HEK293 (cell line): ENCODE results near the gene PLA2G4B.

Experiments
- CTCF ChIA-PET: fragments of 350-600 bp; formaldehyde crosslinking; extraction: SDS; loops from one replicate; lab custom pipeline; 2021; ENCODE audit warnings: antibody characterized with exemption; lab: Yijun Ruan, JAX
- POLR2A ChIA-PET: fragments of 300-600 bp; formaldehyde crosslinking; extraction: SDS; loops from one replicate; lab custom pipeline; 2020; ENCODE audit warnings: antibody characterized with exemption, inconsistent platforms; lab: Yijun Ruan, JAX
- H3K27ac ChIP-seq: fragments of 200-500 bp; sonication (Bioruptor generic); 2 replicates; pipeline ENCODE4 v1.5.1; 2014; ENCODE audit warnings: low read depth, low read length, control low read depth, inconsistent platforms; ENCODE audit errors: extremely low read depth
- H3K36me3 ChIP-seq, 2 experiments: fragments of 200-500 bp in 1 of 2; sonication (Bioruptor generic) in 1 of 2; 1 replicate in 1 of 2; 2 replicates in 1 of 2; pipeline ENCODE4 v1.5.1; 2014 to 2017; ENCODE audit warnings: inconsistent platforms in 2 of 2, low read length in 2 of 2; ENCODE audit not compliant: control insufficient read depth in 2 of 2, insufficient read depth in 1 of 2
- H3K4me1 ChIP-seq: fragments of 200-500 bp; sonication (Bioruptor generic); 2 replicates; pipeline ENCODE4 v1.5.1; 2014; ENCODE audit warnings: mild to moderate bottlenecking, low read length, inconsistent platforms; ENCODE audit not compliant: control insufficient read depth, insufficient read depth
- H3K4me3 ChIP-seq: 2 replicates; pipeline ENCODE4 v1.5.1; 2011; ENCODE audit warnings: low read depth, mild to moderate bottlenecking, control low read depth, low read length, moderate library complexity
- H3K9me3 ChIP-seq: fragments of 200-500 bp; sonication (Bioruptor generic); 2 replicates; pipeline ENCODE4 v1.5.1; 2014; ENCODE audit warnings: low read depth, low read length, inconsistent platforms; ENCODE audit not compliant: control insufficient read depth, insufficient read depth
- HOXD13 ChIP-seq: sonication (generic); formaldehyde crosslinking; IDR thresholded peaks from 2 replicates; pipeline ENCODE4 v1.8.0; 2022; ENCODE audit warnings: missing genetic modification reagents, borderline replicate concordance
- KLF16 ChIP-seq: fragments of 450-650 bp; formaldehyde crosslinking; IDR thresholded peaks from 2 replicates; pipeline ENCODE4 v1.5.1; 2017; ENCODE audit warnings: missing biosample characterization, missing genetic modification characterization
- MEIS1 ChIP-seq: sonication (generic); formaldehyde crosslinking; IDR thresholded peaks from 2 replicates; pipeline ENCODE4 v1.8.1; 2022; ENCODE audit warnings: missing genetic modification reagents, mild to moderate bottlenecking, borderline replicate concordance
- MYNN ChIP-seq: fragments of 450-650 bp; formaldehyde crosslinking; IDR thresholded peaks from 2 replicates; pipeline ENCODE4 v1.5.1; 2016; ENCODE audit warnings: missing biosample characterization, missing genetic modification characterization, borderline replicate concordance
- OSR2 ChIP-seq: fragments of 450-650 bp; formaldehyde crosslinking; IDR thresholded peaks from 2 replicates; pipeline ENCODE4 v1.5.1; 2016; ENCODE audit warnings: missing biosample characterization, missing genetic modification characterization
- ZFP3 ChIP-seq: fragments of 450-650 bp; formaldehyde crosslinking; IDR thresholded peaks from 2 replicates; pipeline ENCODE4 v1.5.1; 2016; ENCODE audit warnings: low read depth, missing biosample characterization, missing genetic modification characterization
- ZFP37 ChIP-seq: fragments of 450-650 bp; formaldehyde crosslinking; IDR thresholded peaks from 2 replicates; pipeline ENCODE4 v1.5.1; 2016; ENCODE audit warnings: missing biosample characterization, missing genetic modification characterization
- ZNF10 ChIP-seq: fragments of 450-650 bp; formaldehyde crosslinking; IDR thresholded peaks from 2 replicates; pipeline ENCODE4 v1.5.1; 2017; ENCODE audit warnings: missing biosample characterization, missing genetic modification characterization
- ZNF23 ChIP-seq: fragments of 450-650 bp; formaldehyde crosslinking; IDR thresholded peaks from 2 replicates; pipeline ENCODE4 v1.5.1; 2016; ENCODE audit warnings: missing biosample characterization, missing genetic modification characterization, borderline replicate concordance
- ZNF354C ChIP-seq: fragments of 450-650 bp; formaldehyde crosslinking; IDR thresholded peaks from 2 replicates; pipeline ENCODE4 v1.5.1; 2016; ENCODE audit warnings: missing biosample characterization, missing genetic modification characterization, low read depth, borderline replicate concordance
- ZNF416 ChIP-seq: fragments of 450-650 bp; formaldehyde crosslinking; IDR thresholded peaks from 2 replicates; pipeline ENCODE4 v1.5.1; 2016; ENCODE audit warnings: missing biosample characterization, missing genetic modification characterization
- ZNF48 ChIP-seq: fragments of 450-650 bp; formaldehyde crosslinking; IDR thresholded peaks from 2 replicates; pipeline ENCODE4 v1.5.1; 2016; ENCODE audit warnings: missing biosample characterization, missing genetic modification characterization
- ZNF501 ChIP-seq: fragments of 450-650 bp; formaldehyde crosslinking; IDR thresholded peaks from 2 replicates; pipeline ENCODE4 v1.5.1; 2016; ENCODE audit warnings: missing biosample characterization, missing genetic modification characterization
- ZNF521 ChIP-seq: fragments of 450-650 bp; formaldehyde crosslinking; IDR thresholded peaks from 2 replicates; pipeline ENCODE4 v1.5.1; 2017; ENCODE audit warnings: missing biosample characterization, mild to moderate bottlenecking, missing genetic modification characterization
- ZNF621 ChIP-seq: fragments of 450-650 bp; formaldehyde crosslinking; IDR thresholded peaks from 2 replicates; pipeline ENCODE4 v1.5.1; 2017; ENCODE audit warnings: missing biosample characterization, missing genetic modification characterization
- ZNF670 ChIP-seq: fragments of 450-650 bp; formaldehyde crosslinking; IDR thresholded peaks from 2 replicates; pipeline ENCODE4 v1.5.1; 2016; ENCODE audit warnings: missing biosample characterization, missing genetic modification characterization, low read depth
- ZNF701 ChIP-seq: fragments of 450-650 bp; formaldehyde crosslinking; IDR thresholded peaks from 2 replicates; pipeline ENCODE4 v1.5.1; 2016; ENCODE audit warnings: missing biosample characterization, missing genetic modification characterization
- ZNF768 ChIP-seq: fragments of 450-650 bp; formaldehyde crosslinking; IDR thresholded peaks from 2 replicates; pipeline ENCODE4 v1.5.1; 2018; ENCODE audit warnings: missing biosample characterization, mild to moderate bottlenecking, missing genetic modification characterization
- ZNF776 ChIP-seq: fragments of 450-650 bp; formaldehyde crosslinking; IDR thresholded peaks from 2 replicates; pipeline ENCODE4 v1.5.0; 2017; ENCODE audit warnings: missing biosample characterization, missing genetic modification characterization, borderline replicate concordance
- ZNF785 ChIP-seq: fragments of 450-650 bp; formaldehyde crosslinking; IDR thresholded peaks from 2 replicates; pipeline ENCODE4 v1.5.1; 2016; ENCODE audit warnings: missing biosample characterization, missing genetic modification characterization
- ZSCAN30 ChIP-seq: fragments of 450-650 bp; IDR thresholded peaks from 2 replicates; pipeline ENCODE4 v1.5.1; 2018; ENCODE audit warnings: missing biosample characterization, mild to moderate bottlenecking, missing genetic modification characterization, moderate library complexity
- TF ChIP-seq, protein P1 (sequence below): fragments of 450-650 bp; formaldehyde crosslinking; IDR thresholded peaks from 2 replicates; pipeline ENCODE4 v1.5.1; 2017; ENCODE audit warnings: missing biosample characterization, mild to moderate bottlenecking, missing genetic modification characterization, moderate library complexity
- TF ChIP-seq, protein P2 (sequence below): fragments of 450-650 bp; formaldehyde crosslinking; IDR thresholded peaks from 2 replicates; pipeline ENCODE4 v1.5.1; 2017; ENCODE audit warnings: missing biosample characterization, missing genetic modification characterization
- TF ChIP-seq, protein P3 (sequence below): fragments of 450-650 bp; IDR thresholded peaks from 2 replicates; pipeline ENCODE4 v1.5.1; 2018; ENCODE audit warnings: missing biosample characterization, missing genetic modification characterization
- TF ChIP-seq, protein P4 (sequence below): fragments of 450-650 bp; formaldehyde crosslinking; IDR thresholded peaks from 2 replicates; pipeline ENCODE4 v1.5.1; 2017; ENCODE audit warnings: missing biosample characterization, missing genetic modification characterization
- TF ChIP-seq, protein P5 (sequence below): fragments of 450-650 bp; formaldehyde crosslinking; IDR thresholded peaks from 2 replicates; pipeline ENCODE4 v1.5.1; 2016; ENCODE audit warnings: missing biosample characterization, missing genetic modification characterization
- TF ChIP-seq, protein P6 (sequence below): fragments of 450-650 bp; formaldehyde crosslinking; IDR thresholded peaks from 2 replicates; pipeline ENCODE4 v1.5.1; 2017; ENCODE audit warnings: missing biosample characterization, missing genetic modification characterization
- TF ChIP-seq, protein P7 (sequence below): fragments of 450-650 bp; IDR thresholded peaks from 2 replicates; pipeline ENCODE4 v1.5.1; 2018; ENCODE audit warnings: missing biosample characterization, mild to moderate bottlenecking, missing genetic modification characterization

The PLA2G4B gene

DNA sequence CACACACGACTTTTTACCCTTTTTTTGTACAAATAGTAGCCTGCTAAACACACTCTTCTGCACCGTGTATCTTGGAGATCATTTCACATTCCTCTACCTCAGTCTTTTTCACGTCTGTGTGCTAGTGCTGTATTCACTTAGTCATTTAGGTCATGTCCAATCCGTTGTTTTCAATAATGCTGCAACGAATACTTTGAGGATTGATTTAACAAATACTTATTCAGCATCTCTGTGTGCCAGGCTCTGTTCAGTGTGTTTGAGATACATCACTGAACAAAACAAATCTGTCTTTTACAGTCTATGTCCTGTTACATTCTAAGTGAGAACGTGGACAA, 9.9 kb upstream of the PLA2G4B start (continued):
- TF ChIP-seq, protein P1, sequence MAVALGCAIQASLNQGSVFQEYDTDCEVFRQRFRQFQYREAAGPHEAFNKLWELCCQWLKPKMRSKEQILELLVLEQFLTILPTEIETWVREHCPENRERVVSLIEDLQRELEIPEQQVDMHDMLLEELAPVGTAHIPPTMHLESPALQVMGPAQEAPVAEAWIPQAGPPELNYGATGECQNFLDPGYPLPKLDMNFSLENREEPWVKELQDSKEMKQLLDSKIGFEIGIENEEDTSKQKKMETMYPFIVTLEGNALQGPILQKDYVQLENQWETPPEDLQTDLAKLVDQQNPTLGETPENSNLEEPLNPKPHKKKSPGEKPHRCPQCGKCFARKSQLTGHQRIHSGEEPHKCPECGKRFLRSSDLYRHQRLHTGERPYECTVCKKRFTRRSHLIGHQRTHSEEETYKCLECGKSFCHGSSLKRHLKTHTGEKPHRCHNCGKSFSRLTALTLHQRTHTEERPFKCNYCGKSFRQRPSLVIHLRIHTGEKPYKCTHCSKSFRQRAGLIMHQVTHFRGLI (tag by site-specific recombination) = no peak
- TF ChIP-seq ZNF701 (no peak), ZNF48 (tag by site-specific recombination) (no peak), ZNF621 (no peak), ZNF416 (tag by site-specific recombination) (no peak), ZNF10 (no peak), KLF16 (no peak), ZNF768 (tag by site-specific recombination) (no peak), ZNF354C (no peak), ZFP3 (tag by site-specific recombination) (no peak), ZNF785 (tag by site-specific recombination) (no peak), MEIS1 (CRISPR knock-in tag) (no peak)
- TF ChIP-seq, protein P2, sequence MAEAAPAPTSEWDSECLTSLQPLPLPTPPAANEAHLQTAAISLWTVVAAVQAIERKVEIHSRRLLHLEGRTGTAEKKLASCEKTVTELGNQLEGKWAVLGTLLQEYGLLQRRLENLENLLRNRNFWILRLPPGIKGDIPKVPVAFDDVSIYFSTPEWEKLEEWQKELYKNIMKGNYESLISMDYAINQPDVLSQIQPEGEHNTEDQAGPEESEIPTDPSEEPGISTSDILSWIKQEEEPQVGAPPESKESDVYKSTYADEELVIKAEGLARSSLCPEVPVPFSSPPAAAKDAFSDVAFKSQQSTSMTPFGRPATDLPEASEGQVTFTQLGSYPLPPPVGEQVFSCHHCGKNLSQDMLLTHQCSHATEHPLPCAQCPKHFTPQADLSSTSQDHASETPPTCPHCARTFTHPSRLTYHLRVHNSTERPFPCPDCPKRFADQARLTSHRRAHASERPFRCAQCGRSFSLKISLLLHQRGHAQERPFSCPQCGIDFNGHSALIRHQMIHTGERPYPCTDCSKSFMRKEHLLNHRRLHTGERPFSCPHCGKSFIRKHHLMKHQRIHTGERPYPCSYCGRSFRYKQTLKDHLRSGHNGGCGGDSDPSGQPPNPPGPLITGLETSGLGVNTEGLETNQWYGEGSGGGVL (tag by site-specific recombination) = no peak
- TF ChIP-seq, protein P3, sequence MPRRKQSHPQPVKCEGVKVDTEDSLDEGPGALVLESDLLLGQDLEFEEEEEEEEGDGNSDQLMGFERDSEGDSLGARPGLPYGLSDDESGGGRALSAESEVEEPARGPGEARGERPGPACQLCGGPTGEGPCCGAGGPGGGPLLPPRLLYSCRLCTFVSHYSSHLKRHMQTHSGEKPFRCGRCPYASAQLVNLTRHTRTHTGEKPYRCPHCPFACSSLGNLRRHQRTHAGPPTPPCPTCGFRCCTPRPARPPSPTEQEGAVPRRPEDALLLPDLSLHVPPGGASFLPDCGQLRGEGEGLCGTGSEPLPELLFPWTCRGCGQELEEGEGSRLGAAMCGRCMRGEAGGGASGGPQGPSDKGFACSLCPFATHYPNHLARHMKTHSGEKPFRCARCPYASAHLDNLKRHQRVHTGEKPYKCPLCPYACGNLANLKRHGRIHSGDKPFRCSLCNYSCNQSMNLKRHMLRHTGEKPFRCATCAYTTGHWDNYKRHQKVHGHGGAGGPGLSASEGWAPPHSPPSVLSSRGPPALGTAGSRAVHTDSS (tag by site-specific recombination) = no peak
- TF ChIP-seq, protein P4, sequence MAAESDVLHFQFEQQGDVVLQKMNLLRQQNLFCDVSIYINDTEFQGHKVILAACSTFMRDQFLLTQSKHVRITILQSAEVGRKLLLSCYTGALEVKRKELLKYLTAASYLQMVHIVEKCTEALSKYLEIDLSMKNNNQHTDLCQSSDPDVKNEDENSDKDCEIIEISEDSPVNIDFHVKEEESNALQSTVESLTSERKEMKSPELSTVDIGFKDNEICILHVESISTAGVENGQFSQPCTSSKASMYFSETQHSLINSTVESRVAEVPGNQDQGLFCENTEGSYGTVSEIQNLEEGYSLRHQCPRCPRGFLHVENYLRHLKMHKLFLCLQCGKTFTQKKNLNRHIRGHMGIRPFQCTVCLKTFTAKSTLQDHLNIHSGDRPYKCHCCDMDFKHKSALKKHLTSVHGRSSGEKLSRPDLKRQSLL (tag by site-specific recombination) = no peak

DNA sequence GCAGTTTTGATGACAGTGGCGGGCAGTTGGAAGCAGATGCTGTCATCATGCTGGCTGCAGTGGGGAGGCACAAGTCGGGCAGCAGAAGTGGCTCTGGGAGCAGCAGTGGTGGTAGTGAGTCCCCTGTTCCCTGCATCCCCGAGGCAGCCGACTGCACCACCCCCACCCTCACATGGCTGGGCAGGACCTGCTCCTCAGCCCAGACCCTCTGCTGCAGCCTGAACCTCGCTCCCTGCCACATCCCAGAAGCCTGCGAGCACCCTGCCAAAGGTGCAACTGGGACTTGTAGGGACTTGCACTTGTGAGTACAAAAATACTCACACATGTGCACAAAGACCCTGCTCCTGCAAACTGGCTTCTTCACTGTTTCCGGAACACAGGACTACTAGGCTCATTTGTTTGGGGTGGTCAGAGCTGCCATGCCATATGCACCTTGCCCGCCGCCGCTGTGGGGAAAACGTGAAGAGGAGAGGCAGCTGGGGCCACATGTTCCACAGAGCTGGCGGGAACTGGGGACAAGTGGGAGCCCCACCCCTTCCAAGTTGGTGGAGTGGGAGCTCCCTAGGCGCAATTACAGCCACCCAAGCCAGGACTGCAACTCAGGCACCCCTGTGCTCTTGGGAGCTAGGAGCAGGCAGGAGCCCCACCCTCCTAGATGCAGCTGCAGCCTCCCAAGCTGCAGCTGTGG, 8.5 kb upstream of the PLA2G4B start:
- Histone ChIP-seq H3K27ac (no peak overlapping the region), H3K4me3 (no peak overlapping the region), H3K36me3 (peaks cover 0 to 2% of the 10 kb centered on the region in 2 experiments; a peak in 1 of 3 replicates), H3K4me1 (no peaks in the 10 kb centered on the region), H3K9me3 (no peaks in the 10 kb centered on the region)
- CTCF ChIA-PET = no interaction called here
- POLR2A ChIA-PET = no interaction called here
- TF ChIP-seq ZNF10 (no peak), ZNF521 (tag by site-specific recombination) (no peak), MYNN (tag by site-specific recombination) (no peak), ZNF670 (tag by site-specific recombination) (no peak), ZFP37 (tag by site-specific recombination) (no peak), ZNF776 (tag by site-specific recombination) (no peak), ZSCAN30 (no peak), ZNF501 (tag by site-specific recombination) (no peak), ZNF23 (tag by site-specific recombination) (no peak), OSR2 (tag by site-specific recombination) (no peak), HOXD13 (CRISPR knock-in tag) (no peak)
- TF ChIP-seq, protein P5, sequence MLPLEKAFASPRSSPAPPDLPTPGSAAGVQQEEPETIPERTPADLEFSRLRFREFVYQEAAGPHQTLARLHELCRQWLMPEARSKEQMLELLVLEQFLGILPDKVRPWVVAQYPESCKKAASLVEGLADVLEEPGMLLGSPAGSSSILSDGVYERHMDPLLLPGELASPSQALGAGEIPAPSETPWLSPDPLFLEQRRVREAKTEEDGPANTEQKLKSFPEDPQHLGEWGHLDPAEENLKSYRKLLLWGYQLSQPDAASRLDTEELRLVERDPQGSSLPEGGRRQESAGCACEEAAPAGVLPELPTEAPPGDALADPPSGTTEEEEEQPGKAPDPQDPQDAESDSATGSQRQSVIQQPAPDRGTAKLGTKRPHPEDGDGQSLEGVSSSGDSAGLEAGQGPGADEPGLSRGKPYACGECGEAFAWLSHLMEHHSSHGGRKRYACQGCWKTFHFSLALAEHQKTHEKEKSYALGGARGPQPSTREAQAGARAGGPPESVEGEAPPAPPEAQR (tag by site-specific recombination) = no peak
- TF ChIP-seq, protein P6, sequence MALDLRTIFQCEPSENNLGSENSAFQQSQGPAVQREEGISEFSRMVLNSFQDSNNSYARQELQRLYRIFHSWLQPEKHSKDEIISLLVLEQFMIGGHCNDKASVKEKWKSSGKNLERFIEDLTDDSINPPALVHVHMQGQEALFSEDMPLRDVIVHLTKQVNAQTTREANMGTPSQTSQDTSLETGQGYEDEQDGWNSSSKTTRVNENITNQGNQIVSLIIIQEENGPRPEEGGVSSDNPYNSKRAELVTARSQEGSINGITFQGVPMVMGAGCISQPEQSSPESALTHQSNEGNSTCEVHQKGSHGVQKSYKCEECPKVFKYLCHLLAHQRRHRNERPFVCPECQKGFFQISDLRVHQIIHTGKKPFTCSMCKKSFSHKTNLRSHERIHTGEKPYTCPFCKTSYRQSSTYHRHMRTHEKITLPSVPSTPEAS (tag by site-specific recombination) = no peak
- TF ChIP-seq, protein P7, sequence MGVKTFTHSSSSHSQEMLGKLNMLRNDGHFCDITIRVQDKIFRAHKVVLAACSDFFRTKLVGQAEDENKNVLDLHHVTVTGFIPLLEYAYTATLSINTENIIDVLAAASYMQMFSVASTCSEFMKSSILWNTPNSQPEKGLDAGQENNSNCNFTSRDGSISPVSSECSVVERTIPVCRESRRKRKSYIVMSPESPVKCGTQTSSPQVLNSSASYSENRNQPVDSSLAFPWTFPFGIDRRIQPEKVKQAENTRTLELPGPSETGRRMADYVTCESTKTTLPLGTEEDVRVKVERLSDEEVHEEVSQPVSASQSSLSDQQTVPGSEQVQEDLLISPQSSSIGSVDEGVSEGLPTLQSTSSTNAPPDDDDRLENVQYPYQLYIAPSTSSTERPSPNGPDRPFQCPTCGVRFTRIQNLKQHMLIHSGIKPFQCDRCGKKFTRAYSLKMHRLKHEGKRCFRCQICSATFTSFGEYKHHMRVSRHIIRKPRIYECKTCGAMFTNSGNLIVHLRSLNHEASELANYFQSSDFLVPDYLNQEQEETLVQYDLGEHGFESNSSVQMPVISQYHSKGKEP (tag by site-specific recombination) = no peak
